Measurements from ENCODE around the gene PTPRK.

DNA sequence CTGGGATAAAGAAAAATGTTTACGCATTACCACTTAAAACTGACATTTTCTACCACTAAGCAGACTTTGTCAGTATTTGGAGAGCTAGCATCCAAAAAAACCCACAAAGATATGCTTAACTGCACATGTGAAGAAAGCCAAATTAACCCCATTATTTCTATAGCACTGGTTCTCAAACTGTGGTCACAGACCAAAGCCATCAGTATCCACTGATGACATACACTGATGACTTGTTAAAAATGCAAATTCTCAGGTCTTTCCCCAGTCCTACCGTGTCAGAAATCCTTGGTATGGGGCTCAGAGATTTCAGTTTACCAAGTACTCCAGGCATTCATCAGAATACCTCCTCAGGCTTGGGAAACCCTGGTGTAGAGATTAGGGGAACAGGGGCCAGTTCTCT, 230.2 kb downstream of the PTPRK start:
- TF ChIP-seq POLR2A (IDR thresholded peaks at IDR 0.05) = no peak
- TF ChIP-seq, protein P1, sequence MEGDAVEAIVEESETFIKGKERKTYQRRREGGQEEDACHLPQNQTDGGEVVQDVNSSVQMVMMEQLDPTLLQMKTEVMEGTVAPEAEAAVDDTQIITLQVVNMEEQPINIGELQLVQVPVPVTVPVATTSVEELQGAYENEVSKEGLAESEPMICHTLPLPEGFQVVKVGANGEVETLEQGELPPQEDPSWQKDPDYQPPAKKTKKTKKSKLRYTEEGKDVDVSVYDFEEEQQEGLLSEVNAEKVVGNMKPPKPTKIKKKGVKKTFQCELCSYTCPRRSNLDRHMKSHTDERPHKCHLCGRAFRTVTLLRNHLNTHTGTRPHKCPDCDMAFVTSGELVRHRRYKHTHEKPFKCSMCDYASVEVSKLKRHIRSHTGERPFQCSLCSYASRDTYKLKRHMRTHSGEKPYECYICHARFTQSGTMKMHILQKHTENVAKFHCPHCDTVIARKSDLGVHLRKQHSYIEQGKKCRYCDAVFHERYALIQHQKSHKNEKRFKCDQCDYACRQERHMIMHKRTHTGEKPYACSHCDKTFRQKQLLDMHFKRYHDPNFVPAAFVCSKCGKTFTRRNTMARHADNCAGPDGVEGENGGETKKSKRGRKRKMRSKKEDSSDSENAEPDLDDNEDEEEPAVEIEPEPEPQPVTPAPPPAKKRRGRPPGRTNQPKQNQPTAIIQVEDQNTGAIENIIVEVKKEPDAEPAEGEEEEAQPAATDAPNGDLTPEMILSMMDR (IDR thresholded peaks at IDR 0.05) = no peak
